ENCODE measurements around the gene MARCOL.
"Not testable (repeated sequence)": the region's sequence is repeated elsewhere in the genome, so short reads cannot be mapped to it uniquely, and the experiment has no call there.

The MARCOL gene

DNA sequence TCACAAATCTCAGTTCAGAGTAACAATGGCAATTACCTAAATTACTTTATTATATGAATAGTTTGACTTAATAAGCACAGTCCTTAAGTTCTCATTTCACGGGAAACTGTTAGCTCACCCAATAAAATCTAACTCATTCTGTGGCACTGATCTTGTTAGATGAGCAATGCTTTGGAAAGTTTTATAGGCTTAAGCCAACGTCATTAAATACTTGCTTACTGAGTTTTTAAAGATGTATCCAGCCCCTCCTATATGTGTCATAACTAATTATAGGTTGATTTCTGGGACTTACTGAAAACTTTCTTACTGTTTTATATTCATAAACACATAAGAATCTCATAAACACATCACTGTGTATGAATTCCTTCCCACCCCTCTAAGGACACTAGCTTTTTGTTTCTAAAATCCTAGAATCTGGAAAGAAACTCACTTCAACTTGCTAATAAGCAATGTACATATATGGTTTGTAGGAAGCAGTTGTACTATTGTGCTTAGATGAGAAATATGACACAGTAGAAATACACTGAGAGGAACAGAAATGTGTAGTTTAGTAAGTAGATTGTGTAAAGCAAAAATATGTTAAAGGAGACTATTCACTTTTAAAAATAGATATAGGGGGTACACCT is 14.1 kb upstream of the MARCOL start:
- Mint-ChIP-seq H3K4me1 (ENCODE audit: low read depth in 2 of 2) (no peaks in the 10 kb centered on the region), H3K27ac (no peak overlapping the region), H3K4me3 (no peak overlapping the region), H3K9me3 (no peaks in the 10 kb centered on the region), H3K36me3 (ENCODE audit: insufficient read depth) (no peaks in the 10 kb centered on the region), H3K27me3 (peaks cover 26 to 27% of the 10 kb centered on the region in 2 donors)
- DNase-seq = no peak
- no peak for ATAC-seq (replicated peaks)

DNA sequence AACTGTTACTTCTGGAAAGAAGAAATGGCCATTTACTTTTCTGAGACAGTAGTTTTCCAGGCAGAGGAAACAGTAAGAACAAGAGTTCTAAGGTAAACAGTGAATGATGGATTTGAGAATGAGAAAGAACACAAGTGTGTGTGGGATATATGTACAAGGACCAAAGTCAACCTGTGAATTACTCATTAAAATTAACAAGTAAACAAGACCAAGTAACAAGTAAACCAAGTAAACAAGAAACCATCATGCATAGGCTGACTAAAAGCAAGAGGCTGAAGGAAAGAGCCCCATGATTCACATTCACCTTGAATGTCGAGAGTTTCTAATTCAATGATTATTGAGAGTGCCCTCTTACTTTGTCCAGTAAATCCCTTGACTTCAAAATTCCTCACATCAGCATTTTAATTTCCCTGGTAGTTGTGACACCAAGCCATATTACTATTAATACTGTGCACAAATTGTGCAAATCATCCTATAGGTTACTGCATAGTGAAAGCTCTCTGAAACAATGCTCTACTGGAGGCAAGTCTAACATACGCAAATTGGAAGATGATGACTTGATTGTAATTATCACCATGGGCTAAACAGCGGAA is 9.8 kb upstream of the MARCOL start:
- Mint-ChIP-seq H3K36me3 (ENCODE audit: insufficient read depth) (no peaks in the 10 kb centered on the region), H3K4me3 (no peak overlapping the region), H3K27ac (no peak overlapping the region), H3K4me1 (ENCODE audit: low read depth in 2 of 2) (no peaks in the 10 kb centered on the region), H3K9me3 (no peaks in the 10 kb centered on the region), H3K27me3 (peaks cover 20 to 21% of the 10 kb centered on the region in 2 donors)
- ATAC-seq (replicated peaks) (no peak), DNase-seq (no peak)

DNA sequence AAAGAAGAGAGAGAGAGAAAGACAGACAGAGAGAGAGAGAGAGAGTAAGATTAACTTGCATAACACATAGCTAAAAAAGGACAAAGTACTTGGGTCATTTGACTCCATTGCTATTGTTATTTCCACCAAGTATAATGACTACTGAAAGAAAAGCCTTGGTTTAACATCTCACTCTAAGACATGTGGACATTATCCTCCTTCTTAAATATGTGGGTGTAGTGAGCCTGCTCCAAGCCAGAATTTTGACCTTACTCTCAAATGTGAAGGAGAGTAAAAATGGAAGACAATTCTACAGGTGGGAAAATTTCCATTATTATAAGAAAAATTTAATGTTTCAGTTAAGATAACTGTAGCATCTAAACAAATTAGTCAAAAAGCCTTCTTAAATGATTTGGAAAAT is 8.5 kb upstream of the MARCOL start:
- no peak for ATAC-seq (replicated peaks)
- no peak overlapping the region for H3K27ac Mint-ChIP-seq

DNA sequence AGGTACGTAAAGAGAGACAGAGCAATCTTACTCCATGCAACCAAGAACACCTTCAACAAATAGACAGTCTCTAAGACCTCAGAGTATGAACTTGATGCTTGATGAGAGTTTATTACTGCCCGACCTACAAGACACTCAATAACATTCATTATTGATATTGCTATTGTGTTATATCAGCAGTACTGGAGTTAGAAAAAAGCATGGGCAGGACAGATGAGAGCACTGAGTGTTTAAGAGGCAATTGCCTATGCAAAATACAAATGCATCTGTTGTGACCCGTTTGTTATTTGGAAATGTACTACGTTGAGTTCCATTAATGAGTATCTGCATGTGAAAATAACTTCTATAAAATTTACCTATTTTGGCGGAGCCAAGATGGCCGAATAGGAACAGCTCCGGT is 8.1 kb upstream of the MARCOL start:
- no peaks in the 10 kb centered on the region for H3K9me3 Mint-ChIP-seq
- DNase-seq = no peak
- H3K27me3 Mint-ChIP-seq = peaks cover 13 to 15% of the 10 kb centered on the region in 2 donors
- H3K4me3 Mint-ChIP-seq = no peak overlapping the region
- H3K36me3 Mint-ChIP-seq (ENCODE audit: insufficient read depth) = no peaks in the 10 kb centered on the region
- no peak for ATAC-seq (replicated peaks)
- H3K4me1 Mint-ChIP-seq (ENCODE audit: low read depth in 2 of 2) = no peaks in the 10 kb centered on the region
- no peak overlapping the region for H3K27ac Mint-ChIP-seq

More for the DNA sequence above, 8.5 kb upstream of the MARCOL start:
- Mint-ChIP-seq H3K36me3 (ENCODE audit: insufficient read depth) (no peaks in the 10 kb centered on the region), H3K4me3 (no peak overlapping the region), H3K4me1 (ENCODE audit: low read depth in 2 of 2) (no peaks in the 10 kb centered on the region), H3K27me3 (peaks cover 16 to 19% of the 10 kb centered on the region in 2 donors), H3K9me3 (no peaks in the 10 kb centered on the region)
- no peak for DNase-seq

DNA sequence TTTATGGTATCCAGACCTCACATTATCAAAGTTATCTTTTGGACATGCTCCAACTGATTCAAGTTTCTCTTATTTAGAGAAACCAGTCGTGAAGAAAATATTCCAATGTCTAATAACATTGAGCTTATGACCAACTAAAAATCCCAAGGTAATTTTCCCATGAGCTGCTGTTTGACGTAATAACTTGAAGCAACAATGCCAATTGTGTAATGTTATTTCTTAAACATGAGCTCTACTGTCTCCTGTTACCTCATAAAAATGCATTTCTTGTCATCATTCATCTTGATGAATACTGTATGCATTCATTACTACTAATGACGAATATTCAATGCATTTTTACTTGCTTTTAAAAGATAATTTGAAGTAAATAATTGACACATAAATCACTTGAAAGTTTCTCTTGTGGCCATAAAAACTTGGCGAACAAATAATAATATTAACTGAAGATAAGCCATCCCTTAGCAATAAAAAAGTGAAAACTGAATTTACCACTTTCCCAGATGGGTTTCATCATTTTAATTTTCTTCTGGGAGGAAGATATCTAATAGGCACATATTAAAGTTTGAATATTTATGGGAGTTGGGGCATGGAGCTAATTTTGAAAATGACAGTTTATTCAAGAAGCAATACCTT is 424 bp upstream of the MARCOL start:
- no peaks in the 10 kb centered on the region for H3K9me3 Mint-ChIP-seq
- H3K27ac Mint-ChIP-seq = no peak overlapping the region
- H3K27me3 Mint-ChIP-seq = no peaks in the 10 kb centered on the region
- H3K4me3 Mint-ChIP-seq = no peak overlapping the region
- no peaks in the 10 kb centered on the region for H3K4me1 Mint-ChIP-seq (ENCODE audit: low read depth in 2 of 2)
- DNase-seq (no peak), ATAC-seq (replicated peaks) (no peak)
- H3K36me3 Mint-ChIP-seq (ENCODE audit: insufficient read depth) = no peaks in the 10 kb centered on the region

DNA sequence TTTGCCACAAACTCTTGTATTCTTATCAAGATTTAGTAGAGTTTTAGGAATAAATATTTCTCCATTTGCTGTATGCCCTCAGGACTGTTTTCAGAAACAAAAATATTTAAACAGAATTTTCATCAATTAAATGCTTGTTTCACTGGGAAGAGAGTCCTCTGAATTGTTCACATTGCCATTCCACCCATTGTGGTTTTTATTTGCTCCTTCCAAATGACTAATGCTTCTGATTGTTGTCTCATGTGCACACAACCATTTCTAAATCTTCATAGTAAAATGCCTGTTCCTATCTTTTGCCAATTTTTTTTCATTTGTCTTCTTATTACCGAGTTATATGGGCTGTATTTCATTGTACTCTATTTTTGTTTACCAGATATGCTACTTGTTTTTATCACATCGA is 10.6 kb downstream of the MARCOL start:
- H3K4me3 Mint-ChIP-seq = no peak overlapping the region
- H3K9me3 Mint-ChIP-seq = no peaks in the 10 kb centered on the region
- H3K27me3 Mint-ChIP-seq = no peaks in the 10 kb centered on the region
- no peaks in the 10 kb centered on the region for H3K4me1 Mint-ChIP-seq (ENCODE audit: low read depth in 2 of 2)
- H3K27ac Mint-ChIP-seq = no peak overlapping the region
- ATAC-seq (replicated peaks) = no peak
- no peaks in the 10 kb centered on the region for H3K36me3 Mint-ChIP-seq (ENCODE audit: insufficient read depth)
- DNase-seq = no peak

DNA sequence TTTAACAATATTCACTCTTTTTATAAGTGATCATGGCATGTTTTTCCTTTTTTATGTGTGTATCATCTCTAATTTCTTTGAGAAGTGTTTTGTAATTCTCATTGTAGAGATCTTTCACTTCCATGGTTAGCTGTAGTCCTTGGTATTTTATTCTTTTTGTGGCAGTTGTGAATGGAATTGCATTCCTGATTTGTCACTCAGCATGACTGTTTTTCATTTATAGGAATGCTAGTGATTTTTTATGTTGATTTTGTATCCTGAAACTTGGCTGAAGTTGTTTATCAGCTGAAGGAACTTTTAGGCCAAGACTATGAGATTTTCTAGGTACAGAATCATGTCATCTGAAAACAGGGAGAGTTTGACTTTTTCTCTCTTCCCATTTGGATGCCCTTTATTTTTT is 17.1 kb downstream of the MARCOL start:
- Mint-ChIP-seq H3K9me3 (peaks cover 11 to 20% of the 10 kb centered on the region in 2 donors), H3K4me1 (ENCODE audit: low read depth in 2 of 2) (no peaks in the 10 kb centered on the region), H3K27me3 (no peaks in the 10 kb centered on the region), H3K36me3 (ENCODE audit: insufficient read depth) (no peaks in the 10 kb centered on the region), H3K4me3 (no peak overlapping the region), H3K27ac (no peak overlapping the region)
- no peak for DNase-seq
- no peak for ATAC-seq (replicated peaks)

DNA sequence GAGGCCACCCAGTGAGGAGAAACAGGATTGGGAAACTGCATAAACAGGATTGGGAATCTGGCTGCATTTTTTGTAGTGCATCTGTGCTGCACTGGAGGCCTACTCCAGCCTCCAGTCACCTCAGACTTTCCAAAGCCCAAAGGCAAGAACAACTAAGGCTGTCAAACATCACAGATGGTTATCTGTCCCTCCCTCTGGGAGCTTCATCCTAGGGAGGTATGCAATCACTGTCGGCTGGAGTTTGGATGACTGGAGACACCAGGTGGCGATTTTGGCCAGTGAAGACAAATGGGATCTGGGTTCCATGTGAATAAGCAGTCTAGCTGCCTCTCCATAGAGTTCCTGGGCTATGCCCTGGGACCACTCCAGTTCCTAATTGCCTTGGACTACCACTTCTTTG is 21.0 kb downstream of the MARCOL start:
- no peak for DNase-seq
- no peak overlapping the region for H3K27ac Mint-ChIP-seq
- ATAC-seq (replicated peaks) = no peak
- H3K9me3 Mint-ChIP-seq = peaks cover 13 to 20% of the 10 kb centered on the region in 2 donors
- no peak overlapping the region for H3K4me3 Mint-ChIP-seq
- H3K36me3 Mint-ChIP-seq (ENCODE audit: insufficient read depth) = no peaks in the 10 kb centered on the region
- no peaks in the 10 kb centered on the region for H3K27me3 Mint-ChIP-seq
- no peaks in the 10 kb centered on the region for H3K4me1 Mint-ChIP-seq (ENCODE audit: low read depth in 2 of 2)

DNA sequence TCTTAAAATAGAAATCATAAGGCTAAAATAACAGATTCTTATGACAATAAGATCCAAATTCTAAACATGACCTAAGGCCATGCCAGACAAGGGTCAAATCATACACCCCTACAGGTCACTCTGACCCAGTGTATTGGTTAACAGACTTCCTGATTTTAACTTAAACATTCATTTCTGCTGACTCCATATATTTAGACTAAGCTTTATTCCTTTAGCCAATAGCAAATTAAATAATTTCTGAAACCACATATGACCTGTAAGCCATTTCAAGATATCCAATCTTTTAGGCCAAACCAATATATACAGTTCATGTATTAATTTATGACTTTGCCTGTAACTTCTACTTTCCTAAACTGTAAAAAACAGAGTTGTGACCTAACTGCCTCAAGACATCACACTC is 22.9 kb downstream of the MARCOL start:
- no peak for DNase-seq
- no peak overlapping the region for H3K27ac Mint-ChIP-seq
- H3K27me3 Mint-ChIP-seq = no peaks in the 10 kb centered on the region
- peaks cover 13 to 20% of the 10 kb centered on the region in 2 donors for H3K9me3 Mint-ChIP-seq
- H3K4me1 Mint-ChIP-seq (ENCODE audit: low read depth in 2 of 2) = no peaks in the 10 kb centered on the region
- ATAC-seq (replicated peaks) = no peak
- no peaks in the 10 kb centered on the region for H3K36me3 Mint-ChIP-seq (ENCODE audit: insufficient read depth)
- H3K4me3 Mint-ChIP-seq = no peak overlapping the region

DNA sequence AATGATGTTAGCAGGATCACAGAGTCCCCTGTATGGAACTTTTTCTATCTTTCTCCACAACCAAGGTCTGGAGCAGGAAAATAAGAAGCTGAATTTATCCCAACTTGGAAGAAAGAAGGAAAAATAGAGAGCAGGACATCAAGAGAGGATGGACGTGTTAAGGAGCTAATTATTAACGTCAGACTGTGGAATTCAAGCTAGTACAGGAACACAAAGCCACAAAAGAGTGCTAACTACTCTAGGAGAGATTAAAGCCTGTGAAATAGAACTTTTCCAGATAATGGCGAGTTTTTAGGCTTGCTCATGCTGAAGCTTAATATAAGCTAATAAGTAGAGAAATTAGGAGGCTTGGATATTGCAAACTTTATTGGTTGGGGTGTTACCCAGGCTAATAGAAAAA is 29.6 kb downstream of the MARCOL start:
- H3K4me1 Mint-ChIP-seq (ENCODE audit: low read depth in 2 of 2) = no peaks in the 10 kb centered on the region
- no peak for ATAC-seq (replicated peaks)
- peaks cover 0 to 1% of the 10 kb centered on the region in 2 donors for H3K9me3 Mint-ChIP-seq
- no peaks in the 10 kb centered on the region for H3K36me3 Mint-ChIP-seq (ENCODE audit: insufficient read depth)
- no peak overlapping the region for H3K27ac Mint-ChIP-seq
- DNase-seq = no peak
- no peaks in the 10 kb centered on the region for H3K27me3 Mint-ChIP-seq
- no peak overlapping the region for H3K4me3 Mint-ChIP-seq

DNA sequence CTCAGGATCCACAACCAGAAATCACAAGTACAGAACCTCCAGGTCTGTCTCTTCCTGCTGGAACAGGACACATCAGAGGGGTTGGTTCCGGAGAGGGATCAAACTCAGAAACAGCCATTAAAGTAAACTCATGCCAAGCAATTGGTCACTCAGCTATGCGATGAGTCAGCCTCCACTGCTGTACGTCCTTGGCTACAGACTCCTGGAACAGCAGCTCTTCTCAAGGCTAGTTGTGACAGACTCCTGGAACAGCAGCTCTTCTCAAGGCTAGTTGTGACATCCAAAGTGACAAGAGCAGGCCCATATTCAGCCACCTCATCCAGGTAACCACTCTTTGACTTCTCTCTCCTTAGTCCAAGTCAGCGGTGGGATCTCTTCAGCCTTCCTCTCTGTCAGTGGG is 30.2 kb downstream of the MARCOL start, which contains the start of gene SPINK13:
SPINK13 (plus strand) TSS at position 229 of the 400 bp plus-strand sequence. CDS start 1,279 bp downstream, outside the sequence.
- DNase-seq (no peak), ATAC-seq (replicated peaks) (no peak)
- H3K4me1 Mint-ChIP-seq (ENCODE audit: low read depth in 2 of 2) = no peaks in the 10 kb centered on the region

DNA sequence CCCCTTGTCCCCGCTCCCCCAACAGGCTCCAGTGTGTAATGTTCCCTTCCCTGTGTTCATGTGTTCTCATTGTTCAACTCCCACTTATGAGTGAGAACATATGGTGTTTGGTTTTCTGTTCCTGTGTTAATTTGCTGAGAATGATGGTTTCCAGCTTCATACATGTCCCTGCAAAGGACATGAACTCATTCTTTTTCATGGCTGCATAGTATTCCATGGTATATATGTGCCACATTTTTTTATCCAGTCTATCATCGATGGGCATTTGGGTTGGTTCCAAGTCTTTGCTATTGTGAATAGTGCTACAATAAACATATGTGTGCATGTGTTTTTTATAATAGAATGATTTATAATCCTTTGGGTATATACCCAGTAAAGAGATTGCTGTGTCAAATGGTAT is 36.8 kb downstream of the MARCOL start:
- ATAC-seq (replicated peaks); H3K4me1 Mint-ChIP-seq (ENCODE audit: low read depth in 2 of 2): not testable (repeated sequence)

More for the DNA sequence above, 30.2 kb downstream of the MARCOL start, which contains the start of gene SPINK13:
- Mint-ChIP-seq H3K36me3 (ENCODE audit: insufficient read depth) (no peaks in the 10 kb centered on the region), H3K27ac (no peak within 1 kb of the TSS), H3K27me3 (no peaks in the 10 kb centered on the region), H3K4me3 (no peak within 1 kb of the TSS), H3K9me3 (peaks cover 0 to 1% of the 10 kb centered on the region in 2 donors)

DNA sequence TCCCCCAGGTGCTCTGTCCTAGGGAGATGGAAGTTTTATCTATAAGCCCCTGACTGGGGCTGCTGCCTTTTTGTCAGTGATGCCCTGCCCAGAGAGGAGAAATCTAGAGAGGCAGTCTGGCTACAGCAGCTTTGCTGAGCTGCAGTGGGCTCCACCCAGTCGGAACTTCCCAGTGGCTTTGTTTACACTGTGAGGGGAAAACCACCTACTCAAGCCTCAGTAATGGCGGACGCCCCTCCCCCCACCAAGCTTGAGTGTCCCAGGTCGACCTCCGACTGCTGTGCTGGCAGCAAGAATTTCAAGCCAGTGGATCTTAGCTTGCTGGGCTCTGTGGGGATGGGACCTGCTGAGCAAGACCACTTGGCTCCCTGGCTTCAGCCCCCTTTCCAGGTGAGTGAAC is 42.6 kb downstream of the MARCOL start:
- not testable (repeated sequence) for H3K36me3 Mint-ChIP-seq (ENCODE audit: insufficient read depth); H3K27ac Mint-ChIP-seq; DNase-seq; H3K4me1 Mint-ChIP-seq (ENCODE audit: low read depth in 2 of 2); ATAC-seq (replicated peaks); H3K4me3 Mint-ChIP-seq
- peaks cover 23 to 41% of the 10 kb centered on the region in 2 donors for H3K27me3 Mint-ChIP-seq
- peaks cover 6 to 25% of the 10 kb centered on the region in 2 donors for H3K9me3 Mint-ChIP-seq

More for the DNA sequence above, 36.8 kb downstream of the MARCOL start:
- not testable (repeated sequence) for H3K36me3 Mint-ChIP-seq (ENCODE audit: insufficient read depth); H3K27ac Mint-ChIP-seq; DNase-seq; H3K4me3 Mint-ChIP-seq
- Mint-ChIP-seq H3K9me3 (peaks cover 5 to 22% of the 10 kb centered on the region in 2 donors), H3K27me3 (peaks cover 12 to 17% of the 10 kb centered on the region in 2 donors)

DNA sequence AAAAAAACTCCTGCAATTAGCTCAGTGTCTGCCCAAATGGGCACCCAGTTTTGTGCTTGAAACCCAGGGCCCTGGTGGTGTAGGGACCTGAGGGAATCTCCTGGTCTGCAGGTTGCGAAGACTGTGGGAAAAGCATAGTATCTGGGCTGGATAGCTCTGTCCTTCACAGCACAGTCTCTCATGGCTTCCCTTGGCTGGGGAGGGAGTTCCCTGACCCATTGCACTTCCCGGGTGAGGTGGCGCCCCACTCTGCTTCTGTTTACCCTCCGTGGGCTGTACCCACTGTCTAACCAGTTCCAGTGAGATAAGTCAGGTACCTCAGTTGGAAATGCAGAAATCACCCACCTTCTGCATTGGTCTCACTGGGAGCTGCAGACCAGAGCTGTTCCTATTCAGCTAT is 43.0 kb downstream of the MARCOL start:
- ATAC-seq (replicated peaks); DNase-seq; H3K27ac Mint-ChIP-seq; H3K36me3 Mint-ChIP-seq (ENCODE audit: insufficient read depth); H3K4me3 Mint-ChIP-seq; H3K4me1 Mint-ChIP-seq (ENCODE audit: low read depth in 2 of 2): not testable (repeated sequence)
- Mint-ChIP-seq H3K9me3 (peaks cover 6 to 25% of the 10 kb centered on the region in 2 donors), H3K27me3 (peaks cover 23 to 41% of the 10 kb centered on the region in 2 donors)
